GM19463 (cell line): ENCODE data around the gene PLCB1.
"Not testable (repeated sequence)": the region's sequence is repeated elsewhere in the genome, so short reads cannot be mapped to it uniquely, and the experiment has no call there.

ENCODE experiments used
- ATAC-seq: cut with Tn5 transposase; IDR thresholded peaks from one replicate; pipeline ENCODE4 v1.9.1; 2021; ENCODE audit warnings: mild to moderate bottlenecking, moderate library complexity; ENCODE audit not compliant: unreplicated experiment

The PLCB1 gene

GRCh38 chr20:8635837-8636236, 503.8 kb downstream of the PLCB1 start:
- ATAC-seq, result no peak

- no peak for ATAC-seq
Measured at GRCh38 chr20:8639112-8639778, 507.2 kb downstream of the PLCB1 start.

GRCh38 chr20:8640461-8640860, 508.4 kb downstream of the PLCB1 start:
- no peak for ATAC-seq

GRCh38 chr20:8642247-8642646, 510.2 kb downstream of the PLCB1 start:
- ATAC-seq, result no peak

GRCh38 chr20:8644468-8644867, 512.4 kb downstream of the PLCB1 start:
- ATAC-seq, result not testable (repeated sequence)

GRCh38 chr20:8645326-8645725, 513.3 kb downstream of the PLCB1 start:
- no peak for ATAC-seq

- ATAC-seq, result no peak
Measured at GRCh38 chr20:8646033-8646441, 514.0 kb downstream of the PLCB1 start.

- no peak for ATAC-seq
Measured at GRCh38 chr20:8646716-8647115, 514.6 kb downstream of the PLCB1 start.

- ATAC-seq, result no peak
Measured at GRCh38 chr20:8647961-8648441, 515.9 kb downstream of the PLCB1 start.

- ATAC-seq, result no peak
Measured at GRCh38 chr20:8648466-8648865, 516.4 kb downstream of the PLCB1 start.

GRCh38 chr20:8652396-8652795, 520.3 kb downstream of the PLCB1 start:
- no peak for ATAC-seq

- ATAC-seq, result no peak
Measured at GRCh38 chr20:8654486-8654885, 522.4 kb downstream of the PLCB1 start.

GRCh38 chr20:8656335-8656734, 524.3 kb downstream of the PLCB1 start:
- no peak for ATAC-seq

- no peak for ATAC-seq
Measured at GRCh38 chr20:8657664-8658063, 525.6 kb downstream of the PLCB1 start.

GRCh38 chr20:8658103-8658502, 526.0 kb downstream of the PLCB1 start:
- no peak for ATAC-seq

GRCh38 chr20:8661229-8661952, 529.3 kb downstream of the PLCB1 start:
- ATAC-seq, result no peak

- ATAC-seq, result no peak
Measured at GRCh38 chr20:8662433-8662954, 530.4 kb downstream of the PLCB1 start.

GRCh38 chr20:8663424-8663823, 531.4 kb downstream of the PLCB1 start:
- ATAC-seq, result no peak

GRCh38 chr20:8664778-8665177, 532.7 kb downstream of the PLCB1 start:
- ATAC-seq, result no peak

GRCh38 chr20:8667306-8667705, 535.2 kb downstream of the PLCB1 start:
- ATAC-seq, result no peak

GRCh38 chr20:8670207-8670892, 538.3 kb downstream of the PLCB1 start:
- no peak for ATAC-seq

- no peak for ATAC-seq
Measured at GRCh38 chr20:8670893-8671215, 538.8 kb downstream of the PLCB1 start.
